HCT116 (cell line): ENCODE measurements around the gene GALNS. TPM values are rescaled to one million over a fixed set of nuclear protein-coding genes. Genes with fewer than 3 reads are reported as not detected.

ENCODE experiments used
- ATAC-seq: fragments of 200-7000 bp; cut with Tn5 transposase; 2 replicates; pipeline ENCODE4 v1.9.1; 2020; ENCODE audit warnings: mild to moderate bottlenecking, moderate library complexity
- BruUV-seq: library from RNA; stranded (reverse); fragments of 400-500 nt; replicated peaks from 2 replicates; lab custom pipeline; 2021; lab: Mats Ljungman, UMichigan
- CTCF ChIA-PET: fragments of 300-600 bp; sonication (Branson Sonifier 250); formaldehyde crosslinking; loops from one replicate; lab custom pipeline; 2021; ENCODE audit warnings: antibody characterized with exemption; lab: Charles Lee
- POLR2A ChIA-PET: fragments of 300-600, 350-600 bp; sonication (Branson Sonifier 250); formaldehyde crosslinking; loops from one replicate; lab custom pipeline; 2021; ENCODE audit warnings: antibody characterized with exemption; lab: Charles Lee
- RAD21 ChIA-PET, 2 experiments: fragments of 300-600 bp; sonication (Branson Sonifier 250); formaldehyde crosslinking; loops; one replicate each; lab custom pipeline; 2023; ENCODE audit warnings: low total read pairs in 2 of 2; ENCODE audit not compliant: uncharacterized antibody in 2 of 2, unreplicated experiment in 2 of 2, low non-redundant PET in 1 of 2; lab: Charles Lee
- DNase-seq: peaks from one replicate; pipeline ENCODE4 v3.0.0-alpha.2; 2010; ENCODE audit warnings: low read depth, low spot score
- H2AFZ ChIP-seq: fragments of 200-600 bp; shearing (Covaris generic), sonication (generic); 2 replicates; pipeline ENCODE4 v1.6.1; 2017; ENCODE audit warnings: low read depth, mixed run types, mixed read lengths, antibody characterized with exemption, low read length; ENCODE audit not compliant: poor library complexity, severe bottlenecking
- H3K27ac ChIP-seq: 2 replicates; pipeline ENCODE4 v1.5.1; 2012; ENCODE audit warnings: low read depth, low read length
- H3K27me3 ChIP-seq: fragments of 200-600 bp; sonication (generic); 2 replicates; pipeline ENCODE4 v1.6.1; 2016; ENCODE audit warnings: mixed run types, low read length, mixed read lengths; ENCODE audit not compliant: insufficient read depth
- H3K36me3 ChIP-seq, 2 experiments: fragments of 200-500 bp in 1 of 2; fragments of 200-600 bp in 1 of 2; sonication (Bioruptor generic) in 1 of 2; sonication (generic) in 1 of 2; 2 replicates each; pipeline versions ENCODE4 v1.5.1 to v1.6.1; 2014 to 2016; ENCODE audit warnings: low read length in 2 of 2, inconsistent platforms in 1 of 2, mixed read lengths in 1 of 2, mixed run types in 1 of 2; ENCODE audit not compliant: insufficient read depth in 2 of 2, control insufficient read depth in 1 of 2
- H3K4me1 ChIP-seq, 2 experiments: fragments of 200-600 bp in 1 of 2; sonication (generic) in 1 of 2; 2 replicates each; pipeline versions ENCODE4 v1.5.1 to v1.6.1; 2012 to 2017; ENCODE audit warnings: low read length in 2 of 2, inconsistent platforms in 1 of 2, mild to moderate bottlenecking in 1 of 2, mixed read lengths in 1 of 2, mixed run types in 1 of 2, moderate library complexity in 1 of 2; ENCODE audit not compliant: insufficient read depth in 2 of 2, control insufficient read depth in 1 of 2
- H3K4me2 ChIP-seq: fragments of 200-600 bp; sonication (generic); 2 replicates; pipeline ENCODE4 v1.6.1; 2017; ENCODE audit warnings: mixed run types, low read length, mixed read lengths
- H3K4me3 ChIP-seq, 2 experiments: fragments of 200-600 bp in 1 of 2; sonication (generic) in 1 of 2; replicated peaks in 1 of 2; 2 replicates each; pipeline ENCODE4 v1.5.1; 2011 to 2016; ENCODE audit warnings: low read length in 2 of 2, control low read depth in 1 of 2, low read depth in 1 of 2, mild to moderate bottlenecking in 1 of 2, mixed read lengths in 1 of 2, mixed run types in 1 of 2
- H3K79me2 ChIP-seq: fragments of 200-600 bp; sonication (generic); 2 replicates; pipeline ENCODE4 v1.6.1; 2017; ENCODE audit warnings: mild to moderate bottlenecking, mixed run types, low read length, moderate library complexity, mixed read lengths; ENCODE audit not compliant: insufficient read depth
- H3K9ac ChIP-seq: fragments of 200-600 bp; sonication (generic); 2 replicates; pipeline ENCODE4 v1.6.1; 2016; ENCODE audit warnings: low read length, mixed read lengths
- H3K9me2 ChIP-seq: fragments of 200-600 bp; sonication (generic), shearing (Covaris generic); 2 replicates; pipeline ENCODE4 v1.6.1; 2017; ENCODE audit warnings: mixed run types, mild to moderate bottlenecking, moderate library complexity; ENCODE audit not compliant: insufficient read depth
- H3K9me3 ChIP-seq, 2 experiments: fragments of 200-500 bp in 1 of 2; fragments of 200-600 bp in 1 of 2; sonication (Bioruptor generic) in 1 of 2; sonication (generic) in 1 of 2; 2 replicates each; pipeline ENCODE4 v1.6.1; 2014 to 2017; ENCODE audit warnings: low read length in 2 of 2, mixed read lengths in 2 of 2, inconsistent platforms in 1 of 2, low read depth in 1 of 2, mild to moderate bottlenecking in 1 of 2, mixed run types in 1 of 2, moderate library complexity in 1 of 2; ENCODE audit not compliant: control insufficient read depth in 1 of 2, insufficient read depth in 1 of 2
- H4K20me1 ChIP-seq: fragments of 200-600 bp; sonication (generic), shearing (Covaris generic); 2 replicates; pipeline ENCODE4 v1.6.1; 2017; ENCODE audit warnings: mixed run types, mild to moderate bottlenecking, moderate library complexity; ENCODE audit not compliant: insufficient read depth
- CBX3 ChIP-seq: IDR thresholded peaks from 2 replicates; pipeline ENCODE4 v1.6.1; 2012; ENCODE audit warnings: low read depth
- CEBPB ChIP-seq: IDR thresholded peaks from 2 replicates; pipeline ENCODE4 v1.6.1; 2012; ENCODE audit warnings: low read depth
- EGR1 ChIP-seq: IDR thresholded peaks from 2 replicates; pipeline ENCODE4 v1.6.1; 2012; ENCODE audit warnings: low read depth
- ELF1 ChIP-seq: IDR thresholded peaks from 2 replicates; pipeline ENCODE4 v1.6.1; 2012; ENCODE audit warnings: low read depth, borderline replicate concordance
- JUND ChIP-seq: IDR thresholded peaks from 2 replicates; pipeline ENCODE4 v1.6.1; 2012
- POLR2AphosphoS5 ChIP-seq: IDR thresholded peaks from 2 replicates; pipeline ENCODE4 v1.6.1; 2011; ENCODE audit warnings: mild to moderate bottlenecking, low read depth, low read length, moderate library complexity
- RAD21 ChIP-seq: IDR thresholded peaks from 2 replicates; pipeline ENCODE4 v1.6.1; 2012; ENCODE audit warnings: low read depth, mild to moderate bottlenecking
- SIN3A ChIP-seq: IDR thresholded peaks from 2 replicates; pipeline ENCODE4 v1.6.1; 2012; ENCODE audit warnings: low read depth
- SP1 ChIP-seq: IDR thresholded peaks from 2 replicates; pipeline ENCODE4 v1.6.1; 2012; ENCODE audit warnings: low read depth
- TCF7L2 ChIP-seq: IDR thresholded peaks from 2 replicates; pipeline ENCODE4 v1.7.0; 2011; ENCODE audit warnings: borderline replicate concordance, inconsistent platforms; ENCODE audit not compliant: insufficient read depth, insufficient read length; ENCODE audit errors: extremely low read depth
- ZBTB33 ChIP-seq: IDR thresholded peaks from 2 replicates; pipeline ENCODE4 v1.6.1; 2011; ENCODE audit warnings: mild to moderate bottlenecking, low read length, moderate library complexity; ENCODE audit not compliant: insufficient replicate concordance; ENCODE audit errors: extremely low read depth
- intact Hi-C: fragments of 100-400 bp; cut with micrococcal nuclease; formaldehyde crosslinking; loops from 2 replicates; pipeline ENCODE4 v1.10.0; 2022
- total RNA-seq: library from RNA; stranded (reverse); gene quantifications from one replicate; pipeline ENCODE4 v1.2.1, GENCODE V29; 2021; ENCODE audit not compliant: unreplicated experiment
- TF ChIP-seq, protein P1 (sequence below): IDR thresholded peaks from 2 replicates; pipeline ENCODE4 v1.6.1; 2012
- TF ChIP-seq, protein P2 (sequence below), 3 experiments: fragments of 200-600 bp in 1 of 3; sonication (generic) in 1 of 3; IDR thresholded peaks in 2 of 3; conservative IDR thresholded peaks in 1 of 3; 2 replicates each; pipeline ENCODE4 v1.5.1; 2012 to 2017; ENCODE audit warnings: low read depth in 2 of 3, low read length in 2 of 3, antibody characterized with exemption in 1 of 3, borderline replicate concordance in 1 of 3, control low read depth in 1 of 3, mild to moderate bottlenecking in 1 of 3, mixed read lengths in 1 of 3, mixed run types in 1 of 3, moderate library complexity in 1 of 3; ENCODE audit not compliant: insufficient read depth in 1 of 3

Gene GALNS
- total RNA-seq, 1 experiment from 2014 or later = 44.6 TPM

GRCh38 chr16:88821168-88821850 lies 35.4 kb downstream of the GALNS start:
- peak; percentile 52 for ATAC-seq
- RAD21 ChIA-PET = no interaction called here
- no peaks in the 10 kb centered on the region for H3K4me1 ChIP-seq

DNA sequence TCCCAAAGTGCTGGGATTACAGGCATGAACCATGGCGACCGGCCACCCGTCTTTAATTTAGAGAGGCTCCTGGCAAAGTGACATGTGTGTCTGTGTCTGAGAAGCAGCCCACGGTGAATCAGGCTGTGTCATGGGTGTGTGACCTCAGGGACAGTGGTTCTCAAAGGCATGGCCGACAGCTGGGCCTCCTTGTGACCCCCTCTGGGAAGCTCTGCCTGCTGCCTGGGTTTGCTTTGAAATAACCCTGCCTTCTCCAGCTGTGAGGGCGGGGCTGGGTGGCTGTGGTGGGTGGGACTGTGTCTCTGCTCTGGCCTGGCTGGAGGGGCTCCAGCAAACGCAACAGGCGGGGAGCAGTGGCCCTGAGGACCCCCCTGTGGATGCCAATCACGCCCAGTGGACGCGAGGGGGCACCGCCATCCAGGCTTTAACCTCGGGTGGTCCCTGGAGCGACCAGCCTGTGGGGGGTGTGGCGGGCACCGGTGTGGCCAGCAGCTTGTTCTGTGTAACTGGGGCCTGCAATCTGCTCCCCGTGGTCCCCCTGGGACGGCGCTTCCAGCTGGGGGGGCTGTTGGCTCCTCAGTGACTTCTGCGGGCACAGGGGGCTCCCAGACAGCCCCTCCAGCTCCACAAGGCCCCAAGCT lies 36.2 kb downstream of the GALNS start:
- no peaks in the 10 kb centered on the region for H3K27me3 ChIP-seq
- H4K20me1 ChIP-seq = no peaks in the 10 kb centered on the region
- H3K79me2 ChIP-seq = no peaks in the 10 kb centered on the region
- no peak overlapping the region for H2AFZ ChIP-seq
- ATAC-seq = no peak
- H3K4me3 ChIP-seq = no peak overlapping the region
- H3K9me2 ChIP-seq = no peaks in the 10 kb centered on the region
- no peak overlapping the region for H3K9ac ChIP-seq
- intact Hi-C loops = no loop called here
- ChIA-PET RAD21 (no interaction called here), CTCF (no interaction called here), POLR2A (no interaction called here)
- peaks cover 0 to 7% of the 10 kb centered on the region in 2 experiments; a peak in 1 of 4 replicates for H3K4me1 ChIP-seq
- no peak overlapping the region for H3K27ac ChIP-seq
- H3K36me3 ChIP-seq = no peaks in the 10 kb centered on the region
- no peaks in the 10 kb centered on the region for H3K9me3 ChIP-seq
- no TSS peak for BruUV-seq
- no peak overlapping the region for H3K4me2 ChIP-seq
- DNase-seq = no peak
- no peak for TF ChIP-seq JUND
- TF ChIP-seq SP1 = no peak
- no peak for TF ChIP-seq CBX3
- TF ChIP-seq ZBTB33 = no peak
- TF ChIP-seq ELF1 = no peak
- no peak for TF ChIP-seq SIN3A
- TF ChIP-seq, protein P1, sequence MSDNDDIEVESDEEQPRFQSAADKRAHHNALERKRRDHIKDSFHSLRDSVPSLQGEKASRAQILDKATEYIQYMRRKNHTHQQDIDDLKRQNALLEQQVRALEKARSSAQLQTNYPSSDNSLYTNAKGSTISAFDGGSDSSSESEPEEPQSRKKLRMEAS = no peak
- TF ChIP-seq EGR1 = no peak
- no peak for TF ChIP-seq CEBPB
- no peak for TF ChIP-seq POLR2AphosphoS5
- no peak for TF ChIP-seq TCF7L2

More at GRCh38 chr16:88821168-88821850, 35.4 kb downstream of the GALNS start:
- Histone ChIP-seq H3K9ac (no peak overlapping the region), H3K4me3 (no peak overlapping the region), H4K20me1 (no peaks in the 10 kb centered on the region), H3K4me2 (no peak overlapping the region), H3K9me2 (no peaks in the 10 kb centered on the region), H3K79me2 (no peaks in the 10 kb centered on the region), H2AFZ (no peak overlapping the region)
- POLR2A ChIA-PET = no interaction called here
- intact Hi-C loops = no loop called here
- BruUV-seq = no TSS peak
- DNase-seq = no peak
- no peak for TF ChIP-seq RAD21
- TF ChIP-seq, protein P2, sequence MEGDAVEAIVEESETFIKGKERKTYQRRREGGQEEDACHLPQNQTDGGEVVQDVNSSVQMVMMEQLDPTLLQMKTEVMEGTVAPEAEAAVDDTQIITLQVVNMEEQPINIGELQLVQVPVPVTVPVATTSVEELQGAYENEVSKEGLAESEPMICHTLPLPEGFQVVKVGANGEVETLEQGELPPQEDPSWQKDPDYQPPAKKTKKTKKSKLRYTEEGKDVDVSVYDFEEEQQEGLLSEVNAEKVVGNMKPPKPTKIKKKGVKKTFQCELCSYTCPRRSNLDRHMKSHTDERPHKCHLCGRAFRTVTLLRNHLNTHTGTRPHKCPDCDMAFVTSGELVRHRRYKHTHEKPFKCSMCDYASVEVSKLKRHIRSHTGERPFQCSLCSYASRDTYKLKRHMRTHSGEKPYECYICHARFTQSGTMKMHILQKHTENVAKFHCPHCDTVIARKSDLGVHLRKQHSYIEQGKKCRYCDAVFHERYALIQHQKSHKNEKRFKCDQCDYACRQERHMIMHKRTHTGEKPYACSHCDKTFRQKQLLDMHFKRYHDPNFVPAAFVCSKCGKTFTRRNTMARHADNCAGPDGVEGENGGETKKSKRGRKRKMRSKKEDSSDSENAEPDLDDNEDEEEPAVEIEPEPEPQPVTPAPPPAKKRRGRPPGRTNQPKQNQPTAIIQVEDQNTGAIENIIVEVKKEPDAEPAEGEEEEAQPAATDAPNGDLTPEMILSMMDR (IDR thresholded peaks at IDR 0.05 in 2 of 3, conservative IDR thresholded peaks at IDR 0.05 in 1 of 3; ENCODE audit: borderline replicate concordance in 1 of 3, insufficient read depth in 1 of 3, low read depth in 2 of 3, low read length in 2 of 3) = peak in 2 of 3 experiments; percentile 23 to 24; a peak in 2 of 6 replicates
- TF ChIP-seq, all 23 proteins: peak for 1
- no peaks in the 10 kb centered on the region for H3K9me3 ChIP-seq
- H3K27me3 ChIP-seq = no peaks in the 10 kb centered on the region
- no peaks in the 10 kb centered on the region for H3K36me3 ChIP-seq
- CTCF ChIA-PET = no interaction called here
- no peak overlapping the region for H3K27ac ChIP-seq
